ENCODE measurements around the gene TMTC3. TPM values are rescaled to one million over a fixed set of nuclear protein-coding genes. Genes with fewer than 3 reads are reported as not detected.

The TMTC3 gene
- total and polyA plus RNA-seq, 2 experiments from 2014 or later, result 7.0 to 33.7 TPM

- no peak overlapping the region for H2AFZ ChIP-seq
- 35% methylated on average over 6 of the region's 6 CpGs for WGBS (ENCODE audit: low lambda C conversion rate, missing lambda C conversion rate)
- TF ChIP-seq, protein P1, sequence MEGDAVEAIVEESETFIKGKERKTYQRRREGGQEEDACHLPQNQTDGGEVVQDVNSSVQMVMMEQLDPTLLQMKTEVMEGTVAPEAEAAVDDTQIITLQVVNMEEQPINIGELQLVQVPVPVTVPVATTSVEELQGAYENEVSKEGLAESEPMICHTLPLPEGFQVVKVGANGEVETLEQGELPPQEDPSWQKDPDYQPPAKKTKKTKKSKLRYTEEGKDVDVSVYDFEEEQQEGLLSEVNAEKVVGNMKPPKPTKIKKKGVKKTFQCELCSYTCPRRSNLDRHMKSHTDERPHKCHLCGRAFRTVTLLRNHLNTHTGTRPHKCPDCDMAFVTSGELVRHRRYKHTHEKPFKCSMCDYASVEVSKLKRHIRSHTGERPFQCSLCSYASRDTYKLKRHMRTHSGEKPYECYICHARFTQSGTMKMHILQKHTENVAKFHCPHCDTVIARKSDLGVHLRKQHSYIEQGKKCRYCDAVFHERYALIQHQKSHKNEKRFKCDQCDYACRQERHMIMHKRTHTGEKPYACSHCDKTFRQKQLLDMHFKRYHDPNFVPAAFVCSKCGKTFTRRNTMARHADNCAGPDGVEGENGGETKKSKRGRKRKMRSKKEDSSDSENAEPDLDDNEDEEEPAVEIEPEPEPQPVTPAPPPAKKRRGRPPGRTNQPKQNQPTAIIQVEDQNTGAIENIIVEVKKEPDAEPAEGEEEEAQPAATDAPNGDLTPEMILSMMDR (IDR thresholded peaks at IDR 0.05; ENCODE audit: poor library complexity), result no peak
- TF ChIP-seq EZH2phosphoT487 (IDR thresholded peaks at IDR 0.05; ENCODE audit: low read depth, severe bottlenecking, unreplicated experiment), result no peak
- no peak for TF ChIP-seq EZH2 (IDR thresholded peaks at IDR 0.05; ENCODE audit: borderline replicate concordance)
- no peak overlapping the region for H3K27ac ChIP-seq
- H3K79me2 ChIP-seq, result no peaks in the 10 kb centered on the region
- no peaks in the 10 kb centered on the region for H3K9me2 ChIP-seq (replicated peaks; ENCODE audit: insufficient read depth)
- H3K27me3 ChIP-seq, result no peaks in the 10 kb centered on the region
- peaks cover under 1% of the 10 kb centered on the region for H3K36me3 ChIP-seq (replicated peaks; ENCODE audit: insufficient read depth, low read depth)
- H3K4me3 ChIP-seq, result no peak overlapping the region
- H3K9me3 ChIP-seq (ENCODE audit: low read depth), result no peaks in the 10 kb centered on the region
- peak; percentile 13 for DNase-seq (ENCODE audit: low spot score)
- H4K20me1 ChIP-seq (ENCODE audit: insufficient read depth, poor library complexity, severe bottlenecking), result no peaks in the 10 kb centered on the region
- peak overlapping the region; percentile 38 for H3K4me2 ChIP-seq
- peaks cover 5% of the 10 kb centered on the region for H3K4me1 ChIP-seq (ENCODE audit: insufficient read depth)
These were observed 37.4 kb downstream of the TMTC3 start for GRCh38 chr12:88179436-88180014.

- Histone ChIP-seq H4K20me1 (ENCODE audit: insufficient read depth, poor library complexity, severe bottlenecking) (no peaks in the 10 kb centered on the region), H3K27ac (peak overlapping the region; percentile 71), H3K4me2 (no peak overlapping the region), H3K27me3 (no peaks in the 10 kb centered on the region), H3K9me3 (ENCODE audit: low read depth) (no peaks in the 10 kb centered on the region), H3K79me2 (no peaks in the 10 kb centered on the region), H2AFZ (no peak overlapping the region), H3K36me3 (replicated peaks; ENCODE audit: insufficient read depth, low read depth) (no peaks in the 10 kb centered on the region), H3K4me1 (ENCODE audit: insufficient read depth) (peaks cover 5% of the 10 kb centered on the region), H3K9me2 (replicated peaks; ENCODE audit: insufficient read depth) (no peaks in the 10 kb centered on the region), H3K4me3 (no peak overlapping the region)
- peak; percentile 7 for DNase-seq (ENCODE audit: low spot score)
- 53% methylated on average over 3 of the region's 3 CpGs for WGBS (ENCODE audit: low lambda C conversion rate, missing lambda C conversion rate)
- TF ChIP-seq, protein P1 (IDR thresholded peaks at IDR 0.05; ENCODE audit: poor library complexity), result no peak
- TF ChIP-seq EZH2 (IDR thresholded peaks at IDR 0.05; ENCODE audit: borderline replicate concordance) (no peak), EZH2phosphoT487 (IDR thresholded peaks at IDR 0.05; ENCODE audit: low read depth, severe bottlenecking, unreplicated experiment) (no peak)
These were observed 39.8 kb downstream of the TMTC3 start for GRCh38 chr12:88181881-88182280.

- Histone ChIP-seq H3K4me1 (ENCODE audit: insufficient read depth) (peaks cover 5% of the 10 kb centered on the region), H3K4me3 (no peak overlapping the region), H4K20me1 (ENCODE audit: insufficient read depth, poor library complexity, severe bottlenecking) (no peaks in the 10 kb centered on the region), H3K27ac (peak overlapping the region; percentile 71), H2AFZ (no peak overlapping the region), H3K4me2 (no peak overlapping the region), H3K9me2 (replicated peaks; ENCODE audit: insufficient read depth) (no peaks in the 10 kb centered on the region), H3K9me3 (ENCODE audit: low read depth) (no peaks in the 10 kb centered on the region), H3K36me3 (replicated peaks; ENCODE audit: insufficient read depth, low read depth) (no peaks in the 10 kb centered on the region), H3K27me3 (no peaks in the 10 kb centered on the region), H3K79me2 (no peaks in the 10 kb centered on the region)
- 70% methylated on average over 3 of the region's 3 CpGs for WGBS (ENCODE audit: low lambda C conversion rate, missing lambda C conversion rate)
- TF ChIP-seq, protein P1 (IDR thresholded peaks at IDR 0.05; ENCODE audit: poor library complexity), result no peak
- TF ChIP-seq EZH2phosphoT487 (IDR thresholded peaks at IDR 0.05; ENCODE audit: low read depth, severe bottlenecking, unreplicated experiment) (no peak), EZH2 (IDR thresholded peaks at IDR 0.05; ENCODE audit: borderline replicate concordance) (no peak)
- no peak for DNase-seq (ENCODE audit: low spot score)
These were observed 40.3 kb downstream of the TMTC3 start for GRCh38 chr12:88182416-88182815.
